Lower lobe of right lung (tissue), 2 donors: ENCODE results near the gene OPA3. TPM values are rescaled to one million over a fixed set of nuclear protein-coding genes. Genes with fewer than 3 reads are reported as not detected.

Experiments
- ATAC-seq, 2 donors: fragments of 200-7000 bp; cut with Tn5 transposase; one replicate each; pipeline ENCODE4 v1.9.1; 2020 to 2022; ENCODE audit warnings: mild to moderate bottlenecking in 2 of 2, moderate library complexity in 2 of 2
- DNase-seq: peaks from one replicate; pipeline ENCODE4 v3.0.0-alpha.2; 2020
- H3K27ac ChIP-seq: fragments of 200-600 bp; one replicate; pipeline ENCODE4 v1.8.0; 2022
- H3K27me3 ChIP-seq: fragments of 200-600 bp; one replicate; pipeline ENCODE4 v1.8.0; 2022; ENCODE audit warnings: low read depth
- H3K36me3 ChIP-seq: fragments of 200-600 bp; one replicate; pipeline ENCODE4 v1.8.0; 2022; ENCODE audit warnings: mild to moderate bottlenecking
- H3K4me1 ChIP-seq: fragments of 200-600 bp; one replicate; pipeline ENCODE4 v1.8.0; 2022
- H3K4me3 ChIP-seq: fragments of 200-600 bp; one replicate; pipeline ENCODE4 v1.8.0; 2022; ENCODE audit warnings: mild to moderate bottlenecking
- H3K9me3 ChIP-seq: fragments of 200-600 bp; one replicate; pipeline ENCODE4 v1.8.0; 2022
- CTCF ChIP-seq: fragments of 200-600 bp; IDR thresholded peaks from one replicate; pipeline ENCODE4 v1.8.0; 2022; ENCODE audit warnings: antibody characterized with exemption, mild to moderate bottlenecking
- intact Hi-C: fragments of 100-400 bp; cut with DNase I; formaldehyde crosslinking; loops from one replicate; pipeline ENCODE4 v1.11.0; 2022
- total RNA-seq: library from RNA; stranded (reverse); fragmentation: NEBNext Ultra II Directional; extraction: Animal tissue kit (Norgen Biotek cat#: 25700); gene quantifications from one replicate; pipeline ENCODE4 v1.2.1, GENCODE V29; 2021
- donor health status: DM: no; HTN: yes; CAD: no; lungs with severe emphysema.

The OPA3 gene
- total RNA-seq, 1 donor from 2014 or later, result 11.3 TPM

GRCh38 chr19:45498411-45499195 lies 86.0 kb downstream of the OPA3 start, which contains the start of gene PPM1N:
Gene PPM1N, plus strand, starts transcription at chr19:45498443. Its CDS starts 30 bp downstream, at chr19:45498473.
- ATAC-seq, result peak; percentile 31 to 36
- TF ChIP-seq CTCF, result peak; percentile 22
- no peaks in the 10 kb centered on the region for H3K9me3 ChIP-seq
- H3K4me3 ChIP-seq, result peak within 1 kb of the TSS; percentile 77
- no peaks in the 10 kb centered on the region for H3K36me3 ChIP-seq
- DNase-seq, result no peak
- no peak within 1 kb of the TSS for H3K27ac ChIP-seq
- peaks cover 38% of the 10 kb centered on the region for H3K4me1 ChIP-seq
- H3K27me3 ChIP-seq, result peaks cover 8% of the 10 kb centered on the region
- intact Hi-C loops, result no loop called here

DNA sequence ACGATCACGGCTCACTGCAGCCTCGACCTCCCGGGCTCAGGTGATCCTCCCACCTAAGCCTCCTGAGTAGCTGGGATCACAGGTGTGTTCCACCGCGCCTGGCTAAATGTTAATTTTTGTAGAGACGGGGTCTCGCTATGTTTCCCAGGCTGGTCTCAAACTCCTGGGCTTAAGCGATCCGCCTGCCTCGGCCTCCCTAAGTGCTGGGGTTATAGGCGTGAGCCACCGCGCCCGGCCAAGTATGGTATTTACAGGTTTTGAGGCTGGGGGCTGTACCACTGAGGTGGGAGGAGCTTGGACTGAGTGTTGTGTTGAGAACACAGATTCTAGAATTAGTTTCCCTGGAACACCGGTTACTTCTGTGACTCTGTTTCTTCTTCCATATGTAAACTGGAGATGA lies 86.8 kb downstream of the OPA3 start:
- Histone ChIP-seq H3K9me3 (no peaks in the 10 kb centered on the region), H3K27ac (no peak overlapping the region), H3K36me3 (no peaks in the 10 kb centered on the region), H3K27me3 (peaks cover 8% of the 10 kb centered on the region), H3K4me3 (no peak overlapping the region), H3K4me1 (peaks cover 44% of the 10 kb centered on the region)
- intact Hi-C loops, result no loop called here
- ATAC-seq (no peak), DNase-seq (no peak)
- TF ChIP-seq CTCF, result no peak

DNA sequence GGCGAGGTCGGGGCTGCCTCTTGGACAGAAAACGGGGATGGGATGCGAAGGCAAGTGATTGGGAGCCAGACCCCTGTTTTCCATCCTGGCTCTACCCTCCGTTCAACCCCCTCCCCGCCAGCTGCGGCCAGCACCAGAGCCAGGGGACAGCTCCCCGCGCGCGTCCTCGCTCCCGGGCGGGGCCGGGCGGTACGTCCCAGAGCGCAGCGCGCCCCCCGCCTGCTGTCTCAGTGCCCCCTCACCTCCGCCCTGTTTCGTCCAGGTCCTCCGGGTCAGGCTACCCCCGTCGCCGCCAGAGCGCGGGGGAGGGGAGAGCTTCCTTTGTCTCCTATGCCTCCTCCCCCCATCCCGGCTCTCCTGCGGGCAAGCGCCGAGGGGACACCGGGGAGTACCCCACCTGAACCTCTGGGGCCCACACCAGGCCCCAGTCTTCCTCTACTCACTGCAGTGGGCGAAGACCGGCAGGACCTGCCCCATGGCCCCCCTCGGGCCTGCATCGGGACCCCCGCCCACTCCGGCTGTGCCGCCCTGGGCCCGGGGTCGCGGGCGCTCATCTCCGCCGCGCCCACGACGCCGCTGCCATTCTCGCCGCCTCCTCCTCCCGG lies 88.2 kb downstream of the OPA3 start:
- H3K9me3 ChIP-seq, result no peaks in the 10 kb centered on the region
- no peak for TF ChIP-seq CTCF
- H3K4me3 ChIP-seq, result peak overlapping the region; percentile 77
- ATAC-seq (peak; percentile 37 to 46), DNase-seq (no peak)
- H3K27ac ChIP-seq, result no peak overlapping the region
- peaks cover 8% of the 10 kb centered on the region for H3K27me3 ChIP-seq
- intact Hi-C loops, result no loop called here
- no peaks in the 10 kb centered on the region for H3K36me3 ChIP-seq
- peaks cover 44% of the 10 kb centered on the region for H3K4me1 ChIP-seq

DNA sequence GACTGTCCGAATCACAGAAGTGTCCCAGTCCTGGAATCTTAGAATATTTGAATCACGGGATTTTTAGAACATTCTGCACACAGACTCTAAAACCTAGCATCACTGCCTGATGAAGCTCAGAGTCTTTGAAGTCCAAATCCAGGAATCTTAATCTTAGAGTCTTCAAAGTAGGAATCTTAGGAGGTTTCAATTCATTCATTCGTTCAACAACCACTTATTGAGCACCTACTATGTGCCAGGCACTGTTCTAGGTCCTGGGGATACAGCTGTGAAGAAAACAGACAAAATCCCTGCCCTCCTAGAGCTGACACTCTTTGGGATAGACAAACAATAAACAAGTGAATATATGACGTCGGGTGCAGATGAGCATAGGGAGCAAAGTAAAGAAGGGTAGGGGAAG lies 89.4 kb downstream of the OPA3 start:
- H3K4me3 ChIP-seq, result no peak overlapping the region
- intact Hi-C loops, result no loop called here
- no peak for TF ChIP-seq CTCF
- no peak overlapping the region for H3K27ac ChIP-seq
- H3K4me1 ChIP-seq, result peaks cover 44% of the 10 kb centered on the region
- DNase-seq (no peak), ATAC-seq (no peak)
- H3K9me3 ChIP-seq, result no peaks in the 10 kb centered on the region
- H3K36me3 ChIP-seq, result no peaks in the 10 kb centered on the region
- peaks cover 8% of the 10 kb centered on the region for H3K27me3 ChIP-seq

- TF ChIP-seq CTCF, result no peak
- no peak for ATAC-seq
- no peak overlapping the region for H3K27ac ChIP-seq
- H3K4me1 ChIP-seq, result peaks cover 42% of the 10 kb centered on the region
- no peaks in the 10 kb centered on the region for H3K9me3 ChIP-seq
- no peak for DNase-seq
- no peak overlapping the region for H3K4me3 ChIP-seq
- intact Hi-C loops, result no loop called here
- H3K36me3 ChIP-seq, result no peaks in the 10 kb centered on the region
- H3K27me3 ChIP-seq, result peaks cover 8% of the 10 kb centered on the region
These were observed 90.2 kb downstream of the OPA3 start for GRCh38 chr19:45494261-45494916.
